ENCODE data around the gene POU6F1. TPM values are rescaled to one million over a fixed set of nuclear protein-coding genes. Genes with fewer than 3 reads are reported as not detected.

Gene POU6F1
- total RNA-seq, 1 experiment from 2014 or later, result 5.3 TPM

DNA sequence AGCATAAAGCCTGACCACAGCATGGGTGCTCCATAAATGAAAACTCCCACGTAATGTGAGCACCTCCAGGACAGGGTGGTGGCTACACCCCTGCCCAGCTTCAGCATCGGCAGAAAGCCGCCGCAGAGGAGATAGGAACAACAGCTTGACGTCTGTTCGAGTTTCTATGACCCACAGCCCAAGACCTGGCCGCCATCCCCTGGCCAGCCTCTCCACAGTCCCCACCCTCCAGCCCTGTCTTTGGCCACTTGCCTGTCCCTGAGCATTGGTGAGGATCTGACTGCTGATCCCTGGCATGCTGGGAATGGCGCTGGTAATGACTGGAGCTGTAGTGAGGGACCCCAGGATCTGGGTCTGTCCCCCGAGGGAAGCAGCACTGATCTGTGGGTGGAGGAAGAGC lies 21.3 kb downstream of the POU6F1 start:
- no peak for TF ChIP-seq EZH2 (IDR thresholded peaks at IDR 0.05; ENCODE audit: low read depth)
- TF ChIP-seq, protein P1, sequence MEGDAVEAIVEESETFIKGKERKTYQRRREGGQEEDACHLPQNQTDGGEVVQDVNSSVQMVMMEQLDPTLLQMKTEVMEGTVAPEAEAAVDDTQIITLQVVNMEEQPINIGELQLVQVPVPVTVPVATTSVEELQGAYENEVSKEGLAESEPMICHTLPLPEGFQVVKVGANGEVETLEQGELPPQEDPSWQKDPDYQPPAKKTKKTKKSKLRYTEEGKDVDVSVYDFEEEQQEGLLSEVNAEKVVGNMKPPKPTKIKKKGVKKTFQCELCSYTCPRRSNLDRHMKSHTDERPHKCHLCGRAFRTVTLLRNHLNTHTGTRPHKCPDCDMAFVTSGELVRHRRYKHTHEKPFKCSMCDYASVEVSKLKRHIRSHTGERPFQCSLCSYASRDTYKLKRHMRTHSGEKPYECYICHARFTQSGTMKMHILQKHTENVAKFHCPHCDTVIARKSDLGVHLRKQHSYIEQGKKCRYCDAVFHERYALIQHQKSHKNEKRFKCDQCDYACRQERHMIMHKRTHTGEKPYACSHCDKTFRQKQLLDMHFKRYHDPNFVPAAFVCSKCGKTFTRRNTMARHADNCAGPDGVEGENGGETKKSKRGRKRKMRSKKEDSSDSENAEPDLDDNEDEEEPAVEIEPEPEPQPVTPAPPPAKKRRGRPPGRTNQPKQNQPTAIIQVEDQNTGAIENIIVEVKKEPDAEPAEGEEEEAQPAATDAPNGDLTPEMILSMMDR (conservative IDR thresholded peaks at IDR 0.05), result no peak
- Histone ChIP-seq H2AFZ (no peak overlapping the region), H3K4me1 (replicated peaks; ENCODE audit: insufficient read depth) (no peaks in the 10 kb centered on the region), H3K4me2 (no peak overlapping the region), H3K27me3 (ENCODE audit: insufficient read depth, low read depth) (no peaks in the 10 kb centered on the region), H3K4me3 (no peak overlapping the region), H4K20me1 (ENCODE audit: insufficient read depth) (no peaks in the 10 kb centered on the region), H3F3A (ENCODE audit: insufficient read depth, low read depth) (0 out of 2 replicates have a peak, but pooled peaks cover 5% of the 10 kb centered on the region), H3K9me3 (ENCODE audit: insufficient read depth, low read depth) (no peaks in the 10 kb centered on the region), H3K9me2 (ENCODE audit: insufficient read depth) (no peaks in the 10 kb centered on the region), H3K27ac (no peak overlapping the region), H3K36me3 (ENCODE audit: low read depth) (no peaks in the 10 kb centered on the region), H3K79me2 (ENCODE audit: low read depth) (no peaks in the 10 kb centered on the region)
- ChIA-PET CTCF (interaction anchor here (0.7 kb wide), 1 partner anchor 86 kb away, joined by 3 read pairs; no protein-coding TSS in a partner anchor), POLR2A (ENCODE audit: unreplicated experiment) (no interaction called here)
- intact Hi-C loops (cut with micrococcal nuclease; ENCODE audit: unreplicated experiment), result no loop called here
- no peak for DNase-seq
- no TSS peak for BruUV-seq (replicated peaks)

DNA sequence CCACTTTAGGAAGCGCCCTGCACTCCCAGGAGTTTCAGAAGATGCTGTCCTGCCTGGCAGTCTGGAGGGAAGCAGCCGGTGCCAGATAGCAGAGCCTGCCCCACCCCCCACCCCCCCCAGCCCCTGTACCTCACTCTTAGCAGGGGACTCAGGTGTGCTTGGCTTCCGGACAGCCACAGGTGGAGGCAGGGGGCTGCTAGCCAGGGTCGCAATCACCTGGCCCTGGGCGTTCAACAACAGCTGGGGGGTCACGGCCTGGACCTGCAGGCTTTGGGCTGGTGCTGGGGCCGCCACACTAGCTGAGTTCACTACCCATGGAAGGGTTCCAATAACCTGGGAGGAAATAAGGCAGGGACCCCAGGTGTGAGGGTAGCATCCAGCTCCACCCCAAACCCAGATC lies 22.0 kb downstream of the POU6F1 start:
- H3K9me3 ChIP-seq (ENCODE audit: insufficient read depth, low read depth), result no peaks in the 10 kb centered on the region
- no peaks in the 10 kb centered on the region for H3K4me1 ChIP-seq (replicated peaks; ENCODE audit: insufficient read depth)
- POLR2A ChIA-PET (ENCODE audit: unreplicated experiment), result no interaction called here
- no peak overlapping the region for H2AFZ ChIP-seq
- no peak for TF ChIP-seq EZH2 (IDR thresholded peaks at IDR 0.05; ENCODE audit: low read depth)
- no peaks in the 10 kb centered on the region for H3K79me2 ChIP-seq (ENCODE audit: low read depth)
- H3K4me2 ChIP-seq, result no peak overlapping the region
- DNase-seq, result no peak
- H3K27ac ChIP-seq, result no peak overlapping the region
- no TSS peak for BruUV-seq (replicated peaks)
- H4K20me1 ChIP-seq (ENCODE audit: insufficient read depth), result no peaks in the 10 kb centered on the region
- no peak overlapping the region for H3K4me3 ChIP-seq
- intact Hi-C loops (cut with micrococcal nuclease; ENCODE audit: unreplicated experiment), result no loop called here
- 0 out of 2 replicates have a peak, but pooled peaks cover under 1% of the 10 kb centered on the region for H3F3A ChIP-seq (ENCODE audit: insufficient read depth, low read depth)
- CTCF ChIA-PET, result interaction anchor here (0.7 kb wide), 1 partner anchor 87 kb away, joined by 3 read pairs; no protein-coding TSS in a partner anchor
- no peaks in the 10 kb centered on the region for H3K9me2 ChIP-seq (ENCODE audit: insufficient read depth)
- no peaks in the 10 kb centered on the region for H3K27me3 ChIP-seq (ENCODE audit: insufficient read depth, low read depth)
- H3K36me3 ChIP-seq (ENCODE audit: low read depth), result no peaks in the 10 kb centered on the region

DNA sequence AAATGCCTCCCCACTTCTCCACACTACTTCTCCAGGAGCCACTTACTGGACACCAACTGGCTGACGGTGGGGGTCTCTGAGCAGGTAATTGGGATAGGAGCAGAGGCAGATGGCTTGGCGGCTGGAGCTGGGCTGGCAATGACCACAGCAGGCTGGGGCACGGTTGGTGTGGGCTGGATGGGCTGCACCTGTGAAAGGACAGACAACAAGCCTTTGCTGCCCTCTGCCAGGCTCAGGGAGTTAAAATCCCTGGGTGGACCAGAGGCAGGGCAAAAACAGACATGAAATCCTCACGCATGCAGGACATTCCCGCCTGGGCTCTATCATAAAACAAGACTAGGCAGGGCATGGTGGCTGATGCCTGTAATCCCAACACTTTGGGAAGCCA lies 25.6 kb downstream of the POU6F1 start:
- CTCF ChIA-PET, result no interaction called here
- H3K4me2 ChIP-seq, result no peak overlapping the region
- no peaks in the 10 kb centered on the region for H3K4me1 ChIP-seq (replicated peaks; ENCODE audit: insufficient read depth)
- H4K20me1 ChIP-seq (ENCODE audit: insufficient read depth), result no peaks in the 10 kb centered on the region
- no TSS peak for BruUV-seq (replicated peaks)
- DNase-seq, result no peak
- no peaks in the 10 kb centered on the region for H3F3A ChIP-seq (ENCODE audit: insufficient read depth, low read depth)
- H3K27me3 ChIP-seq (ENCODE audit: insufficient read depth, low read depth), result no peaks in the 10 kb centered on the region
- no peak overlapping the region for H2AFZ ChIP-seq
- no peak for TF ChIP-seq EZH2 (IDR thresholded peaks at IDR 0.05; ENCODE audit: low read depth)
- TF ChIP-seq, protein P1 (conservative IDR thresholded peaks at IDR 0.05), result no peak
- no peak overlapping the region for H3K27ac ChIP-seq
- H3K9me3 ChIP-seq (ENCODE audit: insufficient read depth, low read depth), result no peaks in the 10 kb centered on the region
- intact Hi-C loops (cut with micrococcal nuclease; ENCODE audit: unreplicated experiment), result no loop called here
- POLR2A ChIA-PET (ENCODE audit: unreplicated experiment), result no interaction called here
- H3K9me2 ChIP-seq (ENCODE audit: insufficient read depth), result no peaks in the 10 kb centered on the region
- no peak overlapping the region for H3K4me3 ChIP-seq
- no peaks in the 10 kb centered on the region for H3K79me2 ChIP-seq (ENCODE audit: low read depth)
- no peaks in the 10 kb centered on the region for H3K36me3 ChIP-seq (ENCODE audit: low read depth)
